A673 (cell line): ENCODE results near the gene PFKP.

Experiments used
- CTCF ChIP-seq: fragments of 300-800, 200-600 bp; sonication (generic); conservative IDR thresholded peaks from 2 replicates; pipeline ENCODE4 v1.5.1; 2017; ENCODE audit warnings: low read depth, mild to moderate bottlenecking, antibody characterized with exemption, low read length, moderate library complexity, mixed read lengths
- EZH2 ChIP-seq: fragments of 200-600 bp; sonication (generic); IDR thresholded peaks from 2 replicates; pipeline ENCODE4 v1.6.1; 2017; ENCODE audit warnings: borderline replicate concordance, low read depth, mild to moderate bottlenecking, mixed read lengths, antibody characterized with exemption, low read length; ENCODE audit not compliant: poor library complexity, severe bottlenecking

- TF ChIP-seq CTCF (no peak), EZH2 (no peak)
These were observed 13.0 kb upstream of the PFKP start for GRCh38 chr10:3054183-3054850.
